Colon (tissue), 2 donors: ENCODE data around the gene ALKBH6.
"Not testable (repeated sequence)": the region's sequence is repeated elsewhere in the genome, so short reads cannot be mapped to it uniquely, and the experiment has no call there.

Experiments
- FAIRE-seq: peaks from 2 replicates; lab custom pipeline; 2012; peaks lifted over from hg19 to GRCh38; lab: Jason Lieb, UNC
- donor health status: control.
- donor health status: control.

The ALKBH6 gene

DNA sequence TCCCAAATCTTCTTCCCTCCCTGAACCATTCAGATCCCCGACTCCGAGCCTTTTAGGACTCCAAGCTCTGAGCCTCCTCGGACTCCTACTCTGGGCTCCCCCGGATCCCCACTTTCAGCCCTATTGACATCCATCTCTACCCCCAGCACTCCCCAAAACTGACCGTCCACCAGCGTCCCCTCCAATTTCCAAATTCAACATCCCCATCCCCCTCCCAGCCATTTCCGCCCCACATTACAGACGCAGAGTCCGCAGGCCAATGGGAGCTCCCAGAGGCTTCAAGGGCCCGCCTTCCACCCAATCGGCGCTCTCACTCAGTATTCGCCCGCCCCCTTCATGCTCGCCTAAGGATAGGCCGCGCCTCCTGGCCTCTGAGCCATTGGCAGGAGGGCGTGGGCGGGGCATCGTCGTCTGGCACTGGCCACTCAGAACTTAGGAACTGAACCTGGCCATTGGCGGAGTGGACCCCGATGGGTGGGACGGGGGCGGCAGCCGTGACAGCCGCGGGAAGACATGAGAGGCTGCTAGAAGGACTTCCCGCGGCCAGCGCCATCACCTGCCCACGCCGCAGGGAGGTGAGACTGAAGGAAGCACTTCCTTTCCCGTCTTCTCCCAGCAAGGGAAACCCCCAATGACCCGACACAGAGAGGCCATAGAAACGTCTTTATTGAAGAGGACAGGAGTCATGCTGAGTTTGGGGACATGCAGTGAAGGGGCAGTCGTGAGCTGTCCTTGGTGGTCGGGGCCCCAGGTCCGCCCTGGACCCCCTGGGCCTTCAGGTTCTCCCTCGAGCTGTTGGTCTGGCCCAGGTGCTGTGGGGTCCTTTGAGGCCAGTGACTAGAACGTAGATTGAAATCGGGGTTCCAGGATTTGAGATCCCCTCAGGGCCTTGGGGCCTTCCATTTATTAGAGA lies at the start of gene ALKBH6:
Gene ALKBH6, minus strand, starts transcription at position 202 of the 913 bp plus-strand sequence. CDS start 816 bp downstream, outside the sequence.
- peak; percentile 82 for FAIRE-seq

- FAIRE-seq = no peak
Observed at GRCh38 chr19:36061367-36061766, 47.4 kb upstream of the ALKBH6 start.

GRCh38 chr19:36060430-36060829 lies 46.4 kb upstream of the ALKBH6 start:
- no peak for FAIRE-seq

DNA sequence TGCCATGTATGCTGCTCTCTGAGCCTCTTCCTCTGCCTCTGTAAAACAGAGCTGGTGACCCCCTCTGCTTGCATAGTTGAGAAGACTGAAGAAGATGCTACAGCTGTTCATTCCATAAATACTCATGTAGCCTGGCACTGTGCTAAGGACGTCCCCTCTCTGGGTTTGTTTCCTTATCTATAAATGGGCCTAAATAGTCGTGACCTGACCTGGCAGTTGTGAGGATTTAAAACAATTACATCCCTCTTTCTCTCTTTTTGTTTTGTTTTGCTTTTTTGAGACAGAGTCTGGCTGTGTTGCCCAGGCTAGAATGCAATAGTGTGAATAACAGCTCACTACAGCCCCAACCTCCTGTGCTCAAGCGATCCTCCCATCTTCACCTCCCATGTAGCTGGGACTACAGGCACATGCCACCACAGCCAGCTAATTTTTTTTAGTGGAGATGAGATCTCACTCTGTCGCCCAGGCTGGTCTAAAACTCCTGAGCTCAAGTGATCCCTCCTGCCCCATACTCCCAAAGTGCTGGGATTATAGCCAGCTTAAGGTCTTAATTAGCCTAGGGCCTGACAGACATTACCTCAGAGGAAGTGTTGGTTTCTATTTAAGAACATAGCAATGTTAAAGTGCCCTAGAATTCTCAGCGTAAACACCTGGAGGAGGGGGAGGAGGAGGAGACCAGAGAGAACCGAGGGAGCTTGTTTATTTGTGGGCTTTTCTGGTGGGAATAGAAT lies 45.3 kb upstream of the ALKBH6 start:
- no peak for FAIRE-seq

DNA sequence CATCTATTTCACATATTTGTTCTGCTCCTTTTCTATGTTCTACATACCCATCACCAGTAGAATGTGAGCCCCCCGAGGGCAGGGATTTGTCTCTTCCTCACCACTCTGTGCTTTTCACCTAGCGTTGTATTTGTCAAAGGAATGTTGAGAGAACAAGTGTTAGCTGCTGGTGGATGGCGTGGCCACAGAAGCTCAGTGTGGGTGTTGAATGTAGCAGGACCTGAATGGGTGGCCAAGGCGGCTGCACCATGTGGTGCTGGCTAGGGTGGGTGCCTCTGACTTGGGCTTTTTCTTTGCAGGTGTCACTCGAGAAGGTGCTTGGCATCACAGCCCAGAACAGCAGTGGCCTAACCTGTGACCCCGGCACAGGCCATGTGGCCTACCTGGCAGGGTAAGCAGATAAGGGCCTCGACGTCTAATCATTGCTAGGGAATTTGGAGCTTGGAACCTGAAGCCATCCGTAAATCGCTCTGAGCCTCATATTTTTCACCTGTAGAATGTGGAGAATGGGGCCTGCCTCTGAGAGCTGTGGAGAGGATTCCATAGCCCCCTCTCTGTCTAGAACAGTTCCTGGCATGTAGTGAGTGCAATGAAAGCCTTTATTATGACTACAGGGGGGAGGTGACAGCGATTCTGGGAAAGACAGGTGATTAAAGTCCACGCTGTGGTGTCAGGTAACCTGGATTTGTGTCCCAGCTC lies 44.6 kb upstream of the ALKBH6 start:
- FAIRE-seq = no peak

GRCh38 chr19:36054733-36055686 lies 41.0 kb upstream of the ALKBH6 start, which contains the start of gene WDR62:
TSS of gene WDR62 (plus strand) at chr19:36054897. CDS start at chr19:36054972, 75 bp downstream.
- no peak for FAIRE-seq

DNA sequence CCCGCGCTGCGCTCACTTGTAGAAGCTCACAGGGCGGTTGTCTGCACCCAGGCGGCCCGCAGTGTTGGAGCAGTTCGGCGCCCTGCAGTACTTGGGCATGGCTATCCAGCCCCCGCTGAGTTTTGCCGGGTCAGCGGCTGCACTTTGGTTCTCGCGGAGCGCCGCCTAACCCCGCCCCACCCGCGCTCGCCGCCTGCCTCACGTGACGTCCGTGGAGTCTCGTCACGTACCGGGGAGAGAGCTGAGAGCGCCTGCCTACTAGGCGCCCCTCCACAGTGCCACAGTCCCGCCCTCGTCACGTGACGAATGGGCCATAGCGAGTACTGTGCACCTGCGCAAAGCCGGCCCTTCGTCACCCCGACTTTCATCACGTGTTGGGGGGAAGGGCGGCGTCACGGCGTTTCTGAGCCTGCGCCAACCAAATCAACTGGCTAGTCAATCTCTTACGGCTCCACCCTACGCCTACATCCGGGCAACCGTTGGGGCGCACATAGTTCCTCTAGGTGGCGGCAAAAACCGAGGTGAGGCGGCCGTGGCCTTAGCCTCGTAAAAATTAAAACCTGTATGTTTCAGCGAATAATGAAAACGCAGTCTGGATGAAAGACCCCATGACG lies 40.2 kb upstream of the ALKBH6 start, which contains the start of gene THAP8:
Gene THAP8, minus strand, starts transcription at position 167 of the 614 bp plus-strand sequence. Its CDS starts 68 bp downstream, at position 99.
- FAIRE-seq = no peak

DNA sequence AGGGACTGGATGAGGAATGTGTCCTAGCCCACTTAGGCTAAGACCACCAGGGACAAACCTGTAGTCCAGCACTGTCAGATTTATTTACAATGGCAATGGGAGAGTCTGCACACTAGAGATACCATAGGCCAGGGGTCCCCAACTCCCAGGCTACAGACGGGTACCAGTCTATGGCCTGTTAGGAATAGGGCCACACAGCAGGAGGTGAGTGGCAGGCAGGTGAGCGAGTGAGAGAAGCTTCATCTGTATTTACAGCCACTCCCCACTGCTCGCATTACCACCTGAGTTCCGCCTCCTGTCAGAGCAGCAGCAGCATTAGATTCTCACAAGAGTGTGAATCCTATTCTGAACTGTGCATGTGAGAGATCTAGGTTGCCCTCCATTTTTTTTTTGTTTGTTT lies 37.6 kb upstream of the ALKBH6 start:
- no peak for FAIRE-seq

GRCh38 chr19:36051236-36051635 lies 37.2 kb upstream of the ALKBH6 start:
- FAIRE-seq = no peak

DNA sequence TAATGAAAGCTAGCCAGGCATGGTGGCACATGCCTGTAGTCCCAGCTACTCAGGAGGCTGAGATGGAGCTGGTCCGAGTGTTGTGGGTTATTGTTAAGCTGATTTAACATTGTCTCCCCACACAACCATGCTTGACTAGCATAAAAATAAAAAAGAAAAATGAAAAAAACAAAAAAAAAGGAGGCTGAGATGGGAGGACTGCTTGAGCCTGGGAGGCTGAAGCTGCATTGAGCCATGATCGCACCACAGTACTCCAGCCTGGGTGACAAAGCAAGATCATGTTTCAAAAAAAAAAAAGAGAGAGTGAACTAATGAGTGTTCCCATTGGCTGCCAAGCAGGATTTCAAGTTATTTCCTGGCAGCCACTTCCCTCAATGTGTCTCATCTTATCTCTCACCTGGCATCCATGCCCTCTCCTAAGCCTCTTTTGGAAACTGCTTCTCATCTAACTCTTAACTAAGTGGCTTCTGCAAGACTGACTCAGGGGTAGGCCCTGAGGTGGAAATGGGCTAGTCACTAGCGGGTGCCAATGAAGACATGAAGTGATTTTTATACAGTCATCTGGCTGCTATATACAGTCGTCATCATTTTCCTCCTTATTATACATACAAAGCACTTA lies 35.2 kb upstream of the ALKBH6 start:
- FAIRE-seq = no peak

- FAIRE-seq = no peak
Observed at GRCh38 chr19:36047835-36048234, 33.8 kb upstream of the ALKBH6 start.

DNA sequence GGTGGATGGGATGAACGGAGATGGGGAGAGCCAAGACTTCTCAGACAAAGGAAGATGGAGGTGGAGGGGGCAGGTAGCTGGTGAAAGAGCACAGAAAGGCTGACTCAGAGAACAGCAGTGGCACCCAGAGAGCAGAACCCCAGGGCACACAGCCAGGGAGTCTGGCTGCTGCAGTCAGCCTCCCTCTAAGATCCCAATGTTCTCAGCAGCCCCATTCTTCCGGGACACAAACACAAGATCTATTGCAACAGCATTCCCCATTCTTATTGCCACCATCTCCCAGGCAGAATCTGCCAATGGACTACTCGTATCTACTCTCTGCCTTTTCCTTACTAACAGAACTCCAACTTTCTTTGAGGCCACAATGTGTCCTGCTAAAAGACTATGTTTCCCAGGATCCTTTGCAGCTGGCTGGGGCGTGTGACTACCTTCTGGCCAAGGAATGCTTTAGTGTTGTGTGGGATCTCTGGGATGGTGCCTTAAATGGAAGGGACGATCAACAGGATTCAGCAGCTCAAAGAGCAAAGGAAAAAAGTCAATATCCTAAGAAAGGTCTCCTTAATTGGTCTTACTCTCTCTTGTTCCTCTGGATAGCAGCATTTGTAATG lies 32.5 kb upstream of the ALKBH6 start:
- FAIRE-seq = no peak

DNA sequence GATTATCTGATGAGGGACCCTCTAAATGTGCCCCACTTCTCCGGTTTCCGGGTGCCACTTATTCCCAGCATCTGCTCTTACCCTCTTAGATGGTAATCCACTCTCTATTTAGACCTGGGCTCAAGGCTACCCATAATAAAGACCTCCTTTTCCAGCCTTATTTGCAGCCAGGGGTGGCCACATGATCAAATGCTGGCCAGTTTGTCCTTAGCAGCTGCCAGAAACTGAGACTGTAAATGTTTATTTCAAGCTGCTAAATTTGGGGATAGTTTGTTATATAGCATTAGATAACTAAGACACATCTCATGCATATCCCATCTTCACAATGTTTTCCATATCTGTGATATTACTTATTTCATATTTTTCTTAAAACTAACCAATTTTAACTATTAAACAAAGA lies 29.9 kb upstream of the ALKBH6 start:
- FAIRE-seq = no peak

- no peak for FAIRE-seq
Observed at GRCh38 chr19:36041831-36042230, 27.8 kb upstream of the ALKBH6 start.

- not testable (repeated sequence) for FAIRE-seq
Observed at GRCh38 chr19:36041092-36041491, 27.1 kb upstream of the ALKBH6 start.

DNA sequence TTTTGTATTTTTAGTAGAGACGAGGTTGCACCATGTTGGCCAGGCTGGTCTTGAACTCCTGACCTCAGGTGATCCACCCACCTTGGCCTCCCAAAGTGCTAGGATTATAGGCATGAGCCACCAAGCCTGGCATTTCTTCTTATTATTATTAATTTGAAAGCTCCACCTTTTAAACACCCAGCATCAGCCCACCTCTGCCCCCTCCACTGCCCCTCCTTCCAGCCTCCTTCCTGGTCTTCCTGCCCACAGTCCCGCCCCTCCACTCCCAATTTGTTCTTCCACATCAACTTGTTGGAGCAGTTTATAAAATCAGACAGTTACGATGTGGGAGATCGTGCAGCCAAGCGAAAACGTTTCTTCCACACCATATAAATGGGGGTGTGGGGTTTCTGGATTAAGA lies 26.5 kb upstream of the ALKBH6 start:
- no peak for FAIRE-seq

DNA sequence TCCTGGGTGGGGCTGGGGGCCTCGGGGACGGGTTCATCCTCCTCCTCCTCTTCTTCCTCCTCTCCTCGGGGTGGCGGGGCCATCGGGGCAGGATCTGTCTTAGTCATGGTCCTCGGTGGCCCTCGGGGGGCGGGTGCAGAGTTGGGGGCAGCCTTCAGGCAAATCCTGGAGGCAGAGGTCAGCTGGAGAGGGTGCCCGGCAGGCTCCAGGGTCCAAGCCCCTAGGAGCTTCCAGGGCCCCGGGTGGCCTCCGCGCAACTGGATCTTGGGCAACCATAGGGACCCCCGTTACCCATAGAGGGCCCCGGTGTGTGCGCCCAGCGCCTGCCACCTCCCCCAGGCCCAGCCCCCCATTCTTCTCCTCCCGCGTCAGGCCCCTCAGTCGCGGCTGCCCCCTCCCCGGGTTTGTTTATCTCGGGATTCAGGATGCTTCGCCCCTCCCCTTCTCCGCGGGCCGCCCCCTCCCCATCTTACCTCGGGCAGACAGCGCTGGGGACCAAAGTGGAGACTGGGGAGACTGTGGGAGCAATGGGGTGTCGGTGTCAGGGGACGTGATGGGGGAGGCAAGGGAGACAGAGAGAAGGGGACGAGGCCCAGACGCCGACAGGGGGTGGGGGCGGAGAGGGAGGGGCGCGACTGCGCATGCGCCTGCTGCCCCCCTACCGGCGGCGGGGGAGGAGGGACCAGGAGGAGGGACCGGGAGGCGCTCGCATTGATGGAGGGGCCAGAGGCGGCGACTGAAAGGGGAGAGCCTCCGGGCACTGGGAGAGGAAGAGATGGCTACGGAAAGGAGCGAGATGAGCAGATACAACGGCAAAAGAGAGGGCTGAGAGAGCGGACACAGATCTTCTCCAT lies 18.5 kb upstream of the ALKBH6 start, which contains the start of gene CLIP3:
Gene CLIP3, minus strand, starts transcription at position 623 of the 854 bp plus-strand sequence. Its CDS starts 516 bp downstream, at position 107.
- no peak for FAIRE-seq

GRCh38 chr19:36031308-36031707 lies 17.3 kb upstream of the ALKBH6 start:
- no peak for FAIRE-seq
